Activated naive CD4-positive, alpha-beta T cell (primary cell): ENCODE results near the gene KCTD1.

Experiments
- DNase-seq, 4 experiments: peaks; one replicate each; lab custom pipeline; 2025; lab: John Stamatoyannopoulos, UW

Gene KCTD1

DNA sequence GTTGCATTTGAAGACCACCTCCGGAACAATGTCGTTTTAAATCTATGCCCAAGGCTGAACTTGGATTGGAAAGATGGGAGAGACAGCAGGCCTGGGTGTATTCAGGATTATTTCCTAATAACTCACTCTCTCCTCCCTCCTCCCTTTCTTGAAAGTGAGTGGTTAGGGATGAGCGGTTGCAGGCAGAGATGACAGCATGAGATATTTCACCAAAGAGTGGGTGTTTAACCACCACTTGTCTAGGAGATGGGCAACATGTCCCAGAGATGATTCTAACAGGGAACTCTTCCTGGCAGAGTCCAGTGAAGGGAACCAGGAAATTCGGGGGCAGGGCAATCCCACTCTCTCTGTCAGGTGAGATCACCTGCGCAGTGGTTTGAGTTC, 123.2 kb downstream of the KCTD1 start:
- no peak for DNase-seq

DNA sequence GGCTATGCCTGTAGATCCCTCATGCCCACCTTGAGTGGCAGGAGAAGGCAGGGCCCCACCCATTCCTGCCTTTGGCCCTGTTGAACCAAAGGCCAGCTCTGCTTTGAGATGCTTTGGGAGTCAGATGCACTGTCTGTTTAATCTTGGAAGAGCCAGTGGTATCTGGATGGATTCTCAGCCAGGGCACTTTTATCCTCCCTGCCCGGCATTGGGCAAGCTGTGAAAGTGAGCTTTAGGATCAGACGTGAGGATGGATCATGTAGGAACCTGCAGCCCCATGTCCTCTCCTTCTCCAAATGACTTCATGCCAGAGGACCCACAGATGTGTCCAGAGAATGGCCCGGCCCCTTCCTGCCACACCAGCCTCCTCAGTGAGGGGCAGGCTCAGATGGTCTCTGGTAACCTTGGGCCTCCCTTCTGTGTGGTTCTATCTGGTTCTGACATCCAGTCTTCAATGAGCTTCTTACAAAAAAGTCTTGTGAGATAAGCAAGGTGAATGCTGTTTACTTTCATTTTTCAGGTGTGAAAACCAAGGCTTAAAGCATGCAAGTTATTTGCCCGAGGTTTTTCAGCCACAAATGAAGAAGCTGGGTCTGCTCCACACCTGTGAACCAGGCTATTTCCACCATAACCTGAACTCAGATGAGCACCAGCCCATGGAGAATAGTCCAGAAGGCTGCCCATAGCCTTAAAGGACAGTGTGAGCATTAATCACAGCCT, 123.8 kb downstream of the KCTD1 start:
- no peak for DNase-seq

DNA sequence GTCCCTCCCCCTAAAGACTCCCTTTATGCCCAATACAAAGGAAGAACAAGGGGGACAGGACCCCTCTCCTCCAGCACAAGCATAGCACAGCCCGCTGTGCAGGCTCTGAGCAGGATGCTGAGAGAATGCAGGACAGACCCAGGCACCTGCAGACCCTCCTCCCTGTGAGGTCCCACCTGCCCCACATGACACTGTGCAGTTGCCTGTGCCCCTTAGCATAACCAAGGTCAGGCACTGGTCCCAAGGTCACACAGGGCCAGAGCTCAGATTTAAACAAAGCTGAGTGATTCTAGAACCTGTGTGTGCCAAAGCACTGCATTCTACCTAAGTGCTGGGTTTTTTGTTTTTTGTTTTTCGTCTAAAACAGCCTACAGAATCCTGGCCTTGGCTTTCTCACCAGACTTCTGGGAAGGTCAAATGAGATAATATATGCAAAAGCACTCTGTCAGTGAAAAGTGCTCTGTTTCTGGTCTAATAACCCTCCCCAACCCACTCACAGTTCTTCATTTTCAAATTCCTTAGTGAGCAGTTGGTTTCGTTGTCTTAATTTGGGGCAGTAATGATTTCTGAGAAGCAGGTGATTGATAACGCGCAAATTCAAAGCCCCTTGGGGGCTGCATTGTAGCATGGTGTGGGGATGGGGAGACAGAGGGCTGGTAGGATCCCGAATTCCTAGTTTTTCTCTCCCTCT, 125.7 kb downstream of the KCTD1 start:
- DNase-seq = no peak

DNA sequence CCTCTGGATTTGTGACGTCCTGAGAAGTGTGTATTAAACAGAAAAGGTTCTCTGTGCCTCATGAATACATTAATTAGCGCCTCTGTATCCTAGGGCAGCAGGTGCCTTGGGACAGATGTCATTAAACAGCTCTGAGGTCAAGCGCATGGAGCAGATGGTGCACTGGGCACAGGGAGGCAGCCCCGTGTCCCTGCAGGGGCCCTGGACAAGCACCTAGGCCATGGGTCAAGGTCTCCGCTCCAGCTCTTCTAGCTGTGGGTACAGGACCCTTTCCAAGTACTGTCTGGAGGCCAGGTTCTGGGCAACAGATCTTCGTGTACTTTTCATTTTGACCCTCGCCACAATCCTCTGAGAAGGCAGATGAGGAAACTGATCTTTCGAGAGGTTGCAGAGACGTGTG, 126.4 kb downstream of the KCTD1 start:
- no peak for DNase-seq

DNA sequence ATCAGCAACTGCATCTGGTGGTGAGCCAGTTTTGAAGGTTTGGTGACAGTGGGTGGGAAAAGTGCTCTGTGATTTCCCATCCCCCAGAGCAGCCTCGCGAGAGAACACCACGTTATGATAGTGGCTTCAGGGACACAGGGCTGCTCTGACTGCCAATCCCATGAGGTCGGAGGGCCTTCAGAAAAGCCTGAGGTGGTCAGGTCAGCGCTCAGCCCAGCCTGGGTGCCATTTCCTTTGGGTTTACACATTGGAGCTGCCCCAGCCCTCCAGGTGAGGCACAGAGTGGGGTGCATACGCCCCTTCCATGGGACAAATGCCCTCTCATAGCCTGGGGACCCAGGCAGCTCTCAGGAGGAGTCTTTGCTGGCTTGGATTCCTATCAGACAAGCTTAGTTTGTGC, 126.8 kb downstream of the KCTD1 start:
- no peak for DNase-seq

DNA sequence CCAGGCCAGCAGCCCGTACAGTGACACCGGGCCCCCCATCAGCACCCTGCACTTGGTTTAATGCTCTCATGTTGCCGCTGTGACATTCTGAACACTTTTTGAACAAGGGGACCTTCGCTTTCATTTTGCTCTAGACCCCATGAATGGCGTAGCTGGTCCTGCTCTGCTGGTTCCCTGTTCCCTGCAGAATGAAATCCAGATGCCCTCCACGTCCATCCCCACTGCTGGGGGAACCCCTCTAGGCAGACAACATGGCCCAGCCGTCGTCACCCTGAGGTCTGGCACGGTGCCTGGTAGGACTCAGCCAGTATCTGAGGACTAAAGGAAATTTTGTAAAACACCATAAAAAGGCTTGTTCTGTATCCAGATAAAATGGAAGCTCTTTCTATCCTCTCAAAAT, 128.6 kb downstream of the KCTD1 start:
- no peak for DNase-seq

DNA sequence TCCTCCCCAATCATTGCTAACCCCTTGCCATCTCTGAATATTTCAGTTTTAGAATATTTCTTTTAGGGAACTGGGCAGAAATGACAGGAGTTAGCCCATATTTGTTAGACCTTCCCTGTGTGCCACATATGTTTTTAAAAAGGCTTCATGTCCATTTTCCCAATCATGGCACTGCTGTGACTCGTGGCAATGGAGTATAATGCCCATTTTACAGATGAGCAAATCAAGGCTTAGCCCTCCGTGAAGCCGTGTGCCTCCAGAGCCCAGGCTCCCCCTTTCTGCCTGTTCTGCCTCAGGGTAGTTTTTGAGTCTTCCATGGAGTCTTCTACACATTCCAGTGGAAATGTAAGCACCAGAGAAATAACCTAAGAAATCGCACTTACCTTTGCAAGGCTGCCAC, 130.1 kb downstream of the KCTD1 start:
- DNase-seq = no peak

DNA sequence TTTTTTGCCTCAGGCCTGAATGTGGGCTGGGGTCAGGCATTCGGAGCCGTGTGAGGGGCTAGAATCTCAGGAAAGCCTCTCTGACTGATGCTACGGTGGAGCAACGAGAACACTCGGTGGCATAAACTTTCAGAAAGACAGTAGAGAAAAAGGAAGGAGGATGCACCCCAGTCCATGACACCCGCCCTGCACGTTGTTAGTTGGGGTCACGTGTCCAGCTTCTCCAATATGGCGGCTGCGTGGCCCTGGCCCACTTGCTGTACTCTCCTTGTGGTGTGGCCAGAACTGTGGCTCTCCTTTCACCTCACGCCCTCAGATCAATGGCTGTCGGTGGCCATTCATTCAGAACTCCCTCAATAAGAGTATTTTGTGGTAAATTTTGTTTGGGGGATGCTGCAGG, 131.2 kb downstream of the KCTD1 start:
- no peak for DNase-seq

DNA sequence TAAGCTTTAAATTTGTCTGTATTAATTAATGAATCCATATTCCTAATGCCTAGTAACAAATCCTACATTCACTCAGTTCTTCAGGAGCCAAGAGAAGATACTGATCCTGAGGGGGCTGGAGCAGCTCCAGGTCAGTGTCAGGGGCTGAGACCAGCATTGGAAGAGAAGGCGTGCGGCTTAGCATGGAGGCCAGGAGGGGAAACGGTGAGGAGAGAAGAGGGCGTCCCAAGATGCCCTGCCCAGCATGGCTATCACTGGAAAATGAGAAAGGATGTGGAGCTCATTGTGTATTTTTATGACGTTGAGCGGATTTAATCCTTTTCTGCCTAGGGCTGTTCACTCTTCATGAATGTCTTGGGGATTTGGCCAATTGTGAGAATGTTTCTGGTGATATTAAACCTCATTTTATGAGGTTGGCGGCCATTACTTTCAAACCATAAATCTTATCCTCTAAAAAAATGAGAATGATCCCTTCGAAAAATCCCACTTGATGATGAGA, 131.7 kb downstream of the KCTD1 start:
- DNase-seq = no peak

DNA sequence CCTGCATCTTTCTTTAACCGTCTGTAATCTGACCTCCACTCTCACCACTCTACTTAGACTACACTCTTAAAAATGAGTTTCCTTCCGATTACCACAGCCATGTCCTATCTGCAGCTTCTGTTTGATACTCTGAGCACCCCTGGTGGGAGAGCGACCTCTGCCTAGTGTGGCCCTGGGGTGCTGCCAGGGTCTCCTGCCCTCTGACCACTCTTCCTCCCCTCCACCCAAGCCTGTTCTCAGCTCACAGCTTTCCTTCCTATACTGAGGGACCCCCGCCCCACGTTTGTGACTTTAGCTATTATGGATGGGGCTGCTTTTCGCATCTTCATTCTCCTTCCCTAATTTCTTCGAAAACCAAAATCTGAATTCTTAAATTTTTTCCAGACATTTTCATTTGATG, 132.7 kb downstream of the KCTD1 start:
- no peak for DNase-seq

DNA sequence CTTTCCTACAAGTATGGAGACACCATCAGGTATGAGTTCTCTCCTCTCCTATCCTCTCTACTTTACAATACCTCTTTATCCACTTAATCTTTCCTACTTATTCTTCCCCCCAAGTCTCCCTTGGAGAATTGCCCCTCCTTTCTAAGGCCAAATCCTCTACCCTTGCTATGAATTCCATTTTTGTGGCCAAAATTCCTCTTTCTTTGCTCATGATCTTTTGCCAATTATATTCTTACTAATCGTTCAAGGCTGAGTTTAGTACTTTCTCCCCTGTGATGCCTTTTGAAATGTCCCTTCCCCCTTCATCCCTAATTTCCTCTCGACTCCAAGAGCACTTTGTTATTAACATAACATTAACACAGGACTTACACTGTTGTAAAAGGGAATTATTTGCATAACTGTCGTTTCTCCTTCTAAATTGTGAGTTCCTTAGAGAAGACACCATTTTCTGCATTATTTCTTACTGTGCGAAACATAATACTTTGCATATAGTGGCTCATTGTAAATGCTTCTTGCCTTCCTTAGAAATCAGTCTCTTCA, 133.4 kb downstream of the KCTD1 start:
- no peak for DNase-seq

DNA sequence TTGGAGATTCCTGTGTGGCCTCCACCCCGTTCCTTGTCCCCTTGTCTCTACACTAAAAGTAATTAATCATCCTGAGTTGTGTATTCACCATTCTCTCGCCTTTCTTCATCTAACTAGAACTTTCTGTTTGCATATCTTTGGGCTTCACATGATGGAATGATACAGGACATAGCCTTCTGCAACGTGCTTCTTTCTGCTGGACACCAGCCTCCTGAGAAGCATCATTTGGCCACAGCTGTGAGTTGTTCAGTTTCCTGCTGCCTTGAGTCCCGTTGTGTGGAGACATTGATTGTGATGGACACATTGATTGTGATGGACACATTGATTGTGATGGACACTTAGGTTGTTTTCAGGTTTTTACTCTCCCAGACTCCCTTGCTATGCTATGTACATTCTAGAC, 139.3 kb downstream of the KCTD1 start:
- DNase-seq = no peak

DNA sequence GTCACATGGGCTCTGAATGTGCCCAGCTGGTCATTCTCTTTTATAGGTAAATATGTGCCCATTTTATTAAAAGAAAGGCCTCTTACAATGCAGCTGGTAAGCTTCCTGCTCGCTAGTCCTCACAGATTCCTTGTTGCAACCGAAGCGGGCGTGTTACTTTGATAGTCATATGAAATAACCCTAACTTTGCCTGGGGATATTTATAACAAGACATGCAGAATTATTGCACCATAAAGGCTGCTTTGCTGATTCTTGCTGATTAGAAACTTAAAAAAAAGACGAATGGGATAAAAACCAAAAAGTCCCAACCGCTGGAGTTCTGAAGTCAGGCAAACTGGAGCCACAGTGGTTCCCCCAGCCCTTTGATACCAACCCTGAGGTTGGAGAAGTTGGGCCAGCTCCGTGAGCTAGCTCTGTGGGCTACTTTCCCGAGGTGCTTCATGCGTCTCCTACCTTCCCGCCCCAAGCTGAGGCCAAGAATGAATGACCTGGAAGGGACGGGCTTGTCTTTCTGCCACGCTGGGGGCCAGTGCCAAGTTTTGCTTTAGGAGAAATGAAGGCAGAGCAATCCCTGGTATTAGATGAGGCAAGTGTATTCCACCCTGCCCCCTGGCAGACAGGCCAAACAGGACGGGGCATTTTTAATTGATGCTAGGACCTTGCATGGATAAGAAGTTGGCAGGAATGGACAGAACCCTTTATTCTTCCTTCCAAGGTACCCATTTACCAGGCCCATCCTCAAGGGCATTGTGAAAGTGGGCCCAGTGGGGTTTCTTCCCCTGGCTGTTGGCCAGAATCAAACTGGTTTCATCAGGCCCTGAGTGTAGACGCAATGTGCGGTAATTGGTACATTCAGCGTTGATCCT, 140.4 kb downstream of the KCTD1 start:
- no peak for DNase-seq

DNA sequence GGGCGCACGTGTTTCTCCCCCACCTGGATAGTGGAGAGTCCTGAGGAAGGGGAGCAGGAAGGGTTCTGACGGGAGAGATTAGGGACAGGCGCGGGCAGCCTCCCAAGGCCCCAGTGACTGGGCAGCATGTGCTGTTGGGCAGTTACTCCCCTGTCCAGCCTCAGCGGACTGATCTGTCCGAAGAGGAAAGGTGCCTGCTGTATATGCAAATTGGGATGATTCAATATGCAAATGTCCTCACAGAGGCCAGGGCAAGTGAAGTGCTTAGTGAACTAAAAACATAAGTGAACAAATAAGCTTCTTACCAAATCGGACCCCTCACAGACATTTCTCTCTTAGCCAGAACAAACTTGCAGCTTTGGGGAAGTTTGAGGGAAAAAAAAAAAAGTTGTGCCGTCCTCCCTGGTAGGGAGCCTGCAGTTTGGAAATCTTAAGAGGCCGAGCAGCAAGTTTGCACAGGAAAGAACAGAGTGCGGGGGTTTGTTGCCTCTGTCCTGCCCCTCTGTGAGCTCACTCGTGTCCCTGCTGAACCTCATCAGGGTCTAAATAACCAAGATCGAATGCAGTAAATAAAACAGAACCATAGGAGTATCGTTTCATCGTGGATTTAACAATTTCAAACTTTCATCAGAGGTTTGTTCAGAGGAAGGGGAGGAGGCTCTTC, 141.4 kb downstream of the KCTD1 start:
- DNase-seq = no peak

DNA sequence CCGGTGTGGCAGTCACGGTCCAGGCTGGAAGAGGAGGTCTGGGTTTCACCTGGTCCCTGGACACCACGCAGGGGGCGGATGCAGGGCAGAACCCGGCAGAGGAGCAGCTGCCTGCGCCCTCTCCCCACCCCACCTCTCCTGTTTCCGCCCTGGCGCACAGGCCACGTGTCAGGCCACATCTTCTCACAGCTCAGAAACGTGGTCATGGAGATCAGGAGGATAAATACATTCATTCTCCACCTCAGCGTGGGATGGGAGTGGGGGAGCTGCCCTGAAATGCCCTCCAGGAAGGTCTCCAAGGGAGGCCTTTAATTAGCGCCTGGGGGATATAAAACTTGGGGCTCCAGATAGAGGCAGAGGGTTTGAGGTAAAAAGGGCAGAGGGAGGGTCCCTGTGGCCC, 142.0 kb downstream of the KCTD1 start:
- no peak for DNase-seq

DNA sequence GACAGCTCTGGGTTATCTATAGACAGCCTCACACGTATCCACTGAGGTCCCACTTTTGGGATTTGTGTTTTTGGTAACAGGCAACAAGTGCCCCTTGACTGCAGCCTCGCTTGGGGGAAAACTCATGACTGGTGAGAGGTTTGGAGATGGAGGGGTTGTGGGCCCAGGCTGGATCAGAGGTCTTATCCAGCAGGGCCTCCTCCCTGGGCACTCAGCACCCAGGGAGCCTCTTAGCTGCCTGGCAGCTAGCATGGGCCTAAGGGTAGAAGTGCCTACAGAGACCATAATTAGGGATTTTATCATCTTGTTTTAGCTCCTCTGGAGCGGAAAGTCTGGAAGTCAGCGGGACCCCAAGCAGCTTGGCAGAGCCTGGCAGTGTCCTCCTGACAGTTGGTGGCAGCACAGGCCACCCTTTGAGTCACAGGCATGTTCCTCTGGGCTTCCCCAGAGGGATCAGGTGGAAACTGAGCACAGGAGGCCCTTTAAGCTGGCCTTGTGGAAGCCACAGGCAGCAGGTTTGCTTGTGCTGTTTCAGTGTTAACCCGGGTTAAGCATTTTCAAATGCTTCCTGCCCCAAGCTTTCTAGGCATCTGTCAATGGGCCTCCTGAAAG, 143.1 kb downstream of the KCTD1 start:
- DNase-seq = no peak
